ENCODE measurements around the gene PIK3CA. TPM values are rescaled to one million over a fixed set of nuclear protein-coding genes. Genes with fewer than 3 reads are reported as not detected.

The PIK3CA gene
- total and polyA plus RNA-seq, 10 of the 15 experiments (the other 5 are each of a cell fraction or from before 2014, with no cell fraction given) = 3.0 to 18.6 (median 9.0) TPM

DNA sequence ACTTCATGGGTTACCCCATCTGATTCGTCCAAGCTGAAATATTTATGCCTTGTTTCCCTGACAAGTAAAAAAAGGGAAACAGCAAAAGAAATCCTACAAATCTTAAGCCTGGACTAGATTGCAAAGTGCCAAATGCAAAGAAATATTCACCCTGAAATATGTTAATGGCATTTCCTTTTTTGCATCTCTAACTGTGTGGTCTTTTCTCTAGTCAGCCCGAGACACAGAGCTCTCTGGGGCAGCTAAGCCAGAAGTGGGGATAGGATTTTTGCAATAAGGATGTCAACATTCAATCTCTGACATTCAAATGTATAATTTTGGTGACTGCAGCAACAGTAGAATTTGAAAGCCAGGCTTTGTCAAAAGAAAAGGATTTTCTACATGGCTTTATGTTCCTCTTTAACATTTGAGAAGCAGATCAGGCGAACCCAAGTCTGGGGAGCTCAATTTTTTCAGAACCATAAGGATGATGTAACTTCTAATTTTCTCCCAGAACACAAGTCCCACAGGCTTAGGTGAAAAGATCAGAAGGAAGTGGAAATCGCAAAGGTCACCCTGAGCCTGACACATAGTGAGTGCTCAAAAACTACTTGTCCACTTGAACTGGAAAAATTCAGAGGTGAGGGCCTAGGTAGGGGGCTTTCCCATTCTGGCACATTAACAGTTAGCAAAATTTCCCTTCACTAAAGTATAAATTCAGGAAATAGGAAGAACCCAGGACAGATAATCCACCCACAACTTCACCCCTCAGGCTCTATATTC is 131.0 kb downstream of the PIK3CA start:
- ATAC-seq (no peak), FAIRE-seq (peak; percentile 41), DNase-seq (ENCODE audit: low read depth, low spot score) (no peak)
- ChIA-PET POLR2A (no interaction called here), CTCF (interaction anchor here (1.6 kb wide), 1 partner anchor 13 kb away, joined by 5 read pairs; no protein-coding TSS in a partner anchor), SMC1A (ENCODE audit: uncharacterized antibody, unreplicated experiment) (interaction anchor here (0.7 to 2.0 kb wide), 4 partner anchors 8 to 310 kb away, joined by 3 to 7 read pairs (median 4); no protein-coding TSS in a partner anchor), RAD21 (ENCODE audit: unreplicated experiment) (no interaction called here)
- intact Hi-C loops (cut with micrococcal nuclease; ENCODE audit: unreplicated experiment) (no loop called here), in situ Hi-C loops (cut with MboI) (no loop called here)
- Histone ChIP-seq H3K27ac (ENCODE audit: control insufficient read depth, insufficient read depth) (no peak overlapping the region), H3K4me2 (ENCODE audit: control insufficient read depth, insufficient read depth) (no peak overlapping the region), H3K79me2 (ENCODE audit: control insufficient read depth, insufficient read depth, low read length) (no peaks in the 10 kb centered on the region), H3K27me3 (replicated peaks in 1 of 2; ENCODE audit: control insufficient read depth in 2 of 2, insufficient read depth in 2 of 2, low read length in 1 of 2) (no peaks in the 10 kb centered on the region), H3K9ac (ENCODE audit: control insufficient read depth, insufficient read depth, low read length) (no peak overlapping the region), H3K4me3 (no peak overlapping the region), H3K9me3 (replicated peaks; ENCODE audit: control insufficient read depth, insufficient read depth, low read length) (no peaks in the 10 kb centered on the region), H2AFZ (ENCODE audit: control insufficient read depth, low read depth, low read length) (no peak overlapping the region), H3K4me1 (ENCODE audit: control insufficient read depth, insufficient read depth, low read length) (no peaks in the 10 kb centered on the region), H4K20me1 (ENCODE audit: control insufficient read depth, insufficient read depth) (no peaks in the 10 kb centered on the region), H3K36me3 (ENCODE audit: control insufficient read depth in 2 of 2, insufficient read depth in 2 of 2, low read length in 1 of 2) (no peaks in the 10 kb centered on the region)
- no TSS peak for BruUV-seq (replicated peaks)
- 32% methylated on average over 4 of the region's 4 CpGs for WGBS (ENCODE audit: insufficient coverage, insufficient replicate concordance, low lambda C conversion rate, missing lambda C conversion rate)
- TF ChIP-seq EZH2 (IDR thresholded peaks at IDR 0.05; ENCODE audit: borderline replicate concordance, control insufficient read depth, low read depth, low read length) = no peak
- TF ChIP-seq YY1 (IDR thresholded peaks at IDR 0.05; ENCODE audit: low read depth, low read length) = no peak
- TF ChIP-seq, protein P1, sequence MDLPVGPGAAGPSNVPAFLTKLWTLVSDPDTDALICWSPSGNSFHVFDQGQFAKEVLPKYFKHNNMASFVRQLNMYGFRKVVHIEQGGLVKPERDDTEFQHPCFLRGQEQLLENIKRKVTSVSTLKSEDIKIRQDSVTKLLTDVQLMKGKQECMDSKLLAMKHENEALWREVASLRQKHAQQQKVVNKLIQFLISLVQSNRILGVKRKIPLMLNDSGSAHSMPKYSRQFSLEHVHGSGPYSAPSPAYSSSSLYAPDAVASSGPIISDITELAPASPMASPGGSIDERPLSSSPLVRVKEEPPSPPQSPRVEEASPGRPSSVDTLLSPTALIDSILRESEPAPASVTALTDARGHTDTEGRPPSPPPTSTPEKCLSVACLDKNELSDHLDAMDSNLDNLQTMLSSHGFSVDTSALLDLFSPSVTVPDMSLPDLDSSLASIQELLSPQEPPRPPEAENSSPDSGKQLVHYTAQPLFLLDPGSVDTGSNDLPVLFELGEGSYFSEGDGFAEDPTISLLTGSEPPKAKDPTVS (IDR thresholded peaks at IDR 0.05; ENCODE audit: low read depth, low read length) = no peak
- TF ChIP-seq, protein P2, sequence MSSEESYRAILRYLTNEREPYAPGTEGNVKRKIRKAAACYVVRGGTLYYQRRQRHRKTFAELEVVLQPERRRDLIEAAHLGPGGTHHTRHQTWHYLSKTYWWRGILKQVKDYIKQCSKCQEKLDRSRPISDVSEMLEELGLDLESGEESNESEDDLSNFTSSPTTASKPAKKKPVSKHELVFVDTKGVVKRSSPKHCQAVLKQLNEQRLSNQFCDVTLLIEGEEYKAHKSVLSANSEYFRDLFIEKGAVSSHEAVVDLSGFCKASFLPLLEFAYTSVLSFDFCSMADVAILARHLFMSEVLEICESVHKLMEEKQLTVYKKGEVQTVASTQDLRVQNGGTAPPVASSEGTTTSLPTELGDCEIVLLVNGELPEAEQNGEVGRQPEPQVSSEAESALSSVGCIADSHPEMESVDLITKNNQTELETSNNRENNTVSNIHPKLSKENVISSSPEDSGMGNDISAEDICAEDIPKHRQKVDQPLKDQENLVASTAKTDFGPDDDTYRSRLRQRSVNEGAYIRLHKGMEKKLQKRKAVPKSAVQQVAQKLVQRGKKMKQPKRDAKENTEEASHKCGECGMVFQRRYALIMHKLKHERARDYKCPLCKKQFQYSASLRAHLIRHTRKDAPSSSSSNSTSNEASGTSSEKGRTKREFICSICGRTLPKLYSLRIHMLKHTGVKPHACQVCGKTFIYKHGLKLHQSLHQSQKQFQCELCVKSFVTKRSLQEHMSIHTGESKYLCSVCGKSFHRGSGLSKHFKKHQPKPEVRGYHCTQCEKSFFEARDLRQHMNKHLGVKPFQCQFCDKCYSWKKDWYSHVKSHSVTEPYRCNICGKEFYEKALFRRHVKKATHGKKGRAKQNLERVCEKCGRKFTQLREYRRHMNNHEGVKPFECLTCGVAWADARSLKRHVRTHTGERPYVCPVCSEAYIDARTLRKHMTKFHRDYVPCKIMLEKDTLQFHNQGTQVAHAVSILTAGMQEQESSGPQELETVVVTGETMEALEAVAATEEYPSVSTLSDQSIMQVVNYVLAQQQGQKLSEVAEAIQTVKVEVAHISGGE (CRISPR knock-in tag; IDR thresholded peaks at IDR 0.05) = no peak
- no peak for TF ChIP-seq TBL1XR1 (IDR thresholded peaks at IDR 0.05; ENCODE audit: low read depth, low read length)
- TF ChIP-seq SUZ12 (IDR thresholded peaks at IDR 0.05; ENCODE audit: unreplicated experiment) = no peak
- no peak for TF ChIP-seq ZNF207 (IDR thresholded peaks at IDR 0.05; ENCODE audit: borderline replicate concordance)
- TF ChIP-seq NFYA (IDR thresholded peaks at IDR 0.05; ENCODE audit: borderline replicate concordance, low read depth, low read length) = no peak
- no peak for TF ChIP-seq SPI1 (IDR thresholded peaks at IDR 0.05; ENCODE audit: borderline replicate concordance, insufficient read depth, low read depth, low read length)
- no peak for TF ChIP-seq CEBPB (IDR thresholded peaks at IDR 0.05; ENCODE audit: borderline replicate concordance in 1 of 2, low read depth in 2 of 2, low read length in 2 of 2)
- TF ChIP-seq, protein P3, sequence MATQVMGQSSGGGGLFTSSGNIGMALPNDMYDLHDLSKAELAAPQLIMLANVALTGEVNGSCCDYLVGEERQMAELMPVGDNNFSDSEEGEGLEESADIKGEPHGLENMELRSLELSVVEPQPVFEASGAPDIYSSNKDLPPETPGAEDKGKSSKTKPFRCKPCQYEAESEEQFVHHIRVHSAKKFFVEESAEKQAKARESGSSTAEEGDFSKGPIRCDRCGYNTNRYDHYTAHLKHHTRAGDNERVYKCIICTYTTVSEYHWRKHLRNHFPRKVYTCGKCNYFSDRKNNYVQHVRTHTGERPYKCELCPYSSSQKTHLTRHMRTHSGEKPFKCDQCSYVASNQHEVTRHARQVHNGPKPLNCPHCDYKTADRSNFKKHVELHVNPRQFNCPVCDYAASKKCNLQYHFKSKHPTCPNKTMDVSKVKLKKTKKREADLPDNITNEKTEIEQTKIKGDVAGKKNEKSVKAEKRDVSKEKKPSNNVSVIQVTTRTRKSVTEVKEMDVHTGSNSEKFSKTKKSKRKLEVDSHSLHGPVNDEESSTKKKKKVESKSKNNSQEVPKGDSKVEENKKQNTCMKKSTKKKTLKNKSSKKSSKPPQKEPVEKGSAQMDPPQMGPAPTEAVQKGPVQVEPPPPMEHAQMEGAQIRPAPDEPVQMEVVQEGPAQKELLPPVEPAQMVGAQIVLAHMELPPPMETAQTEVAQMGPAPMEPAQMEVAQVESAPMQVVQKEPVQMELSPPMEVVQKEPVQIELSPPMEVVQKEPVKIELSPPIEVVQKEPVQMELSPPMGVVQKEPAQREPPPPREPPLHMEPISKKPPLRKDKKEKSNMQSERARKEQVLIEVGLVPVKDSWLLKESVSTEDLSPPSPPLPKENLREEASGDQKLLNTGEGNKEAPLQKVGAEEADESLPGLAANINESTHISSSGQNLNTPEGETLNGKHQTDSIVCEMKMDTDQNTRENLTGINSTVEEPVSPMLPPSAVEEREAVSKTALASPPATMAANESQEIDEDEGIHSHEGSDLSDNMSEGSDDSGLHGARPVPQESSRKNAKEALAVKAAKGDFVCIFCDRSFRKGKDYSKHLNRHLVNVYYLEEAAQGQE (IDR thresholded peaks at IDR 0.05; ENCODE audit: low read depth, low read length) = no peak
- no peak for TF ChIP-seq HCFC1 (IDR thresholded peaks at IDR 0.05; ENCODE audit: low read length)

Measured in GM12878 (cell line).